HG03280 (cell line): Measurements from ENCODE around the gene USP50.
"Not testable (repeated sequence)": the region's sequence is repeated elsewhere in the genome, so short reads cannot be mapped to it uniquely, and the experiment has no call there.

ENCODE experiments used
- ATAC-seq: cut with Tn5 transposase; IDR thresholded peaks from one replicate; pipeline ENCODE4 v1.9.1; 2021; ENCODE audit warnings: mild to moderate bottlenecking, moderate library complexity; ENCODE audit not compliant: unreplicated experiment

USP50 gene

GRCh38 chr15:50505656-50506055 lies 40.8 kb downstream of the USP50 start:
- not testable (repeated sequence) for ATAC-seq

- ATAC-seq, result no peak
These were observed 43.3 kb downstream of the USP50 start for GRCh38 chr15:50503144-50503543.

- ATAC-seq, result no peak
These were observed 44.7 kb downstream of the USP50 start for GRCh38 chr15:50501815-50502214.

GRCh38 chr15:50500352-50500751 lies 46.1 kb downstream of the USP50 start:
- no peak for ATAC-seq

GRCh38 chr15:50496692-50497091 lies 49.8 kb downstream of the USP50 start:
- ATAC-seq, result no peak

GRCh38 chr15:50494547-50494946 lies 51.9 kb downstream of the USP50 start:
- ATAC-seq, result not testable (repeated sequence)

GRCh38 chr15:50493625-50494024 lies 52.8 kb downstream of the USP50 start:
- ATAC-seq, result no peak

GRCh38 chr15:50487287-50487686 lies 59.2 kb downstream of the USP50 start:
- no peak for ATAC-seq

GRCh38 chr15:50485389-50485788 lies 61.1 kb downstream of the USP50 start:
- no peak for ATAC-seq

GRCh38 chr15:50484781-50485180 lies 61.7 kb downstream of the USP50 start:
- peak; percentile 62 for ATAC-seq

GRCh38 chr15:50476143-50476542 lies 70.3 kb downstream of the USP50 start:
- no peak for ATAC-seq

GRCh38 chr15:50471072-50471471 lies 75.4 kb downstream of the USP50 start:
- no peak for ATAC-seq

GRCh38 chr15:50463423-50464358 lies 82.8 kb downstream of the USP50 start:
- no peak for ATAC-seq

- ATAC-seq, result no peak
These were observed 87.9 kb downstream of the USP50 start for GRCh38 chr15:50458348-50459112.

GRCh38 chr15:50452927-50453326 lies 93.5 kb downstream of the USP50 start:
- no peak for ATAC-seq
